SK-N-SH treated with all-trans-retinoic acid at 6 μM for 48 hours (cell line): ENCODE results near the gene CELF4.

Experiments
- OSR1 ChIP-seq: fragments of 250-450 bp; sonication (Bioruptor Pico); IDR thresholded peaks from 2 replicates; pipeline ENCODE4 v1.8.0; 2022; ENCODE audit warnings: moderate library complexity, mild to moderate bottlenecking, inconsistent platforms
- SNAI2 ChIP-seq: fragments of 250-450 bp; sonication (Bioruptor Pico); IDR thresholded peaks from 2 replicates; pipeline ENCODE4 v1.5.0; 2020; ENCODE audit warnings: mild to moderate bottlenecking, moderate library complexity
- ZFP30 ChIP-seq: fragments of 450-650 bp; formaldehyde crosslinking; IDR thresholded peaks from 2 replicates; pipeline ENCODE4 v1.5.0; 2022; ENCODE audit warnings: mild to moderate bottlenecking, moderate library complexity

GRCh38 chr18:37305066-37305465, 260.5 kb downstream of the CELF4 start:
- TF ChIP-seq SNAI2 (CRISPR knock-in tag) = no peak
- no peak for TF ChIP-seq ZFP30 (CRISPR knock-in tag)
- TF ChIP-seq OSR1 (CRISPR knock-in tag) = no peak
